ENCODE data around the gene PPP2R5C.

Gene PPP2R5C

DNA sequence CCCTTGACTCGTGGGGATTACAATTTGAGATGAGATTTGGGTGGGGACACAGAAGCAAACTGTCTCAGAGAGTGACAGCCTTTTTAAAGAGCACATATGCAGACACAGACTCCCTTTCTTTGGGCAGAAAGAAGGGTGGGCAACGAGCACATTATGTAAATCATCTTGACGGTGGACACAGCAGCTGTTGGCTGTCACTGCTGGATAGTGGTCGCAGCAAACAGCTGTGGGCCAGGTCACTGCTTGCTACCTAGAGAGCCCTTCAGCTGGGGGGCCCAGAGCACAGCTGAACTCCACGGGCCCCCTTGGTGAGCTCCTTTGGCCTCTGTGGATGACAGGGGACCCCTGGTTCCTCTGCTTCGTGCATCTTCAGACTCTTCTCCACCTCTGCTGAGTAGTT lies 23.1 kb downstream of the PPP2R5C start:
- TF ChIP-seq, protein P1, sequence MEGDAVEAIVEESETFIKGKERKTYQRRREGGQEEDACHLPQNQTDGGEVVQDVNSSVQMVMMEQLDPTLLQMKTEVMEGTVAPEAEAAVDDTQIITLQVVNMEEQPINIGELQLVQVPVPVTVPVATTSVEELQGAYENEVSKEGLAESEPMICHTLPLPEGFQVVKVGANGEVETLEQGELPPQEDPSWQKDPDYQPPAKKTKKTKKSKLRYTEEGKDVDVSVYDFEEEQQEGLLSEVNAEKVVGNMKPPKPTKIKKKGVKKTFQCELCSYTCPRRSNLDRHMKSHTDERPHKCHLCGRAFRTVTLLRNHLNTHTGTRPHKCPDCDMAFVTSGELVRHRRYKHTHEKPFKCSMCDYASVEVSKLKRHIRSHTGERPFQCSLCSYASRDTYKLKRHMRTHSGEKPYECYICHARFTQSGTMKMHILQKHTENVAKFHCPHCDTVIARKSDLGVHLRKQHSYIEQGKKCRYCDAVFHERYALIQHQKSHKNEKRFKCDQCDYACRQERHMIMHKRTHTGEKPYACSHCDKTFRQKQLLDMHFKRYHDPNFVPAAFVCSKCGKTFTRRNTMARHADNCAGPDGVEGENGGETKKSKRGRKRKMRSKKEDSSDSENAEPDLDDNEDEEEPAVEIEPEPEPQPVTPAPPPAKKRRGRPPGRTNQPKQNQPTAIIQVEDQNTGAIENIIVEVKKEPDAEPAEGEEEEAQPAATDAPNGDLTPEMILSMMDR (IDR thresholded peaks at IDR 0.05) = no peak
- intact Hi-C loops (cut with DNase I; ENCODE audit: low total_unique reads) = no loop called here

DNA sequence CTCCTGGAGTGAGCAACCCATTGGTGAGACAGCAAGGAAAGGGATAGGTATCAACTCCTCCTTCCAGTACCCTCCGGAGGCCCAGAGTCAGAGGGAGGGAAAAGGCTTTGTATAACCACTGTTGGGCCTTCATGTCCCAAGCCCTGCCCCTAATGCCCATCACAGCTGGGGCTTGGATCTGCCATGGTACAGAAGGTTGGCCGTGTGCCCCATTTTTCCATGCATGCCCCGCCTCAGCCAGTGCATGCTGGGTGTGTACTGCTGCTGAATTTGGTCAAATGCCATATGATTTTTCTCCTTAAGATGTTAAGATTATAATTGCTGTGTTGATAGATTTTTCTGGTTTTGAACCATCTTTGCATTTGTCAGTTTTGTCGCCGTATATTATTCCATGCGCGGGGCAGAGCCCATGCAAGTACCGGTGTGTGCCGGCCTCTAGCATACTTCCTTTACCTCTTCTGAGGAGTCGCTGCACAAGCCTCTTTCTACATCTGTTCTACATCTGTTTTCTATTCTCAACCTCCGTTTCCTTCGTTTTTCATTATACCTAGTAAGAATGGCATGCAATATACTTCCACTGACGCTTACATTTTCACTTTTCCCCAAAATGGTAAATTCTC lies 26.6 kb downstream of the PPP2R5C start:
- intact Hi-C loops (cut with DNase I; ENCODE audit: low total_unique reads) = no loop called here
- peaks cover 0 to 8% (median 0%) of the 10 kb centered on the region in 3 donors for H3K36me3 ChIP-seq
- H3K4me1 ChIP-seq = peaks cover 0 to 3% (median 0%) of the 10 kb centered on the region in 4 donors
- no peak overlapping the region for H3K4me3 ChIP-seq
- H3K9me3 ChIP-seq = no peaks in the 10 kb centered on the region
- no peak for DNase-seq
- TF ChIP-seq, protein P1 (IDR thresholded peaks at IDR 0.05) = no peak
- H3K27me3 ChIP-seq = no peaks in the 10 kb centered on the region
- no peak overlapping the region for H3K27ac ChIP-seq

More for the DNA sequence above, 23.1 kb downstream of the PPP2R5C start:
- Histone ChIP-seq H3K4me1 (peaks cover 0 to 18% (median 16%) of the 10 kb centered on the region in 4 donors), H3K27ac (no peak overlapping the region), H3K36me3 (peaks cover 0 to 8% (median 0%) of the 10 kb centered on the region in 3 donors), H3K27me3 (peaks cover 0 to 13% of the 10 kb centered on the region in 2 donors), H3K9me3 (no peaks in the 10 kb centered on the region), H3K4me3 (no peak overlapping the region)
- no peak for DNase-seq

- intact Hi-C loops (cut with DNase I; ENCODE audit: low total_unique reads) = no loop called here
- Histone ChIP-seq H3K4me3 (no peak overlapping the region), H3K27me3 (no peaks in the 10 kb centered on the region), H3K27ac (no peak overlapping the region), H3K9me3 (no peaks in the 10 kb centered on the region), H3K36me3 (peaks cover 0 to 8% (median 0%) of the 10 kb centered on the region in 3 donors), H3K4me1 (peaks cover 0 to 3% (median 0%) of the 10 kb centered on the region in 4 donors)
- no peak for DNase-seq
- TF ChIP-seq, protein P1 (IDR thresholded peaks at IDR 0.05) = no peak
These were observed 27.7 kb downstream of the PPP2R5C start for GRCh38 chr14:101789222-101789621.

GRCh38 chr14:101790232-101790631 lies 28.7 kb downstream of the PPP2R5C start:
- H3K27ac ChIP-seq = no peak overlapping the region
- H3K36me3 ChIP-seq = peaks cover 0 to 8% (median 0%) of the 10 kb centered on the region in 3 donors
- no peaks in the 10 kb centered on the region for H3K9me3 ChIP-seq
- H3K27me3 ChIP-seq = no peaks in the 10 kb centered on the region
- no peak for DNase-seq
- no peak overlapping the region for H3K4me3 ChIP-seq
- TF ChIP-seq, protein P1 (IDR thresholded peaks at IDR 0.05) = no peak
- H3K4me1 ChIP-seq = peaks cover 0 to 3% (median 0%) of the 10 kb centered on the region in 4 donors
- intact Hi-C loops (cut with DNase I; ENCODE audit: low total_unique reads) = no loop called here

DNA sequence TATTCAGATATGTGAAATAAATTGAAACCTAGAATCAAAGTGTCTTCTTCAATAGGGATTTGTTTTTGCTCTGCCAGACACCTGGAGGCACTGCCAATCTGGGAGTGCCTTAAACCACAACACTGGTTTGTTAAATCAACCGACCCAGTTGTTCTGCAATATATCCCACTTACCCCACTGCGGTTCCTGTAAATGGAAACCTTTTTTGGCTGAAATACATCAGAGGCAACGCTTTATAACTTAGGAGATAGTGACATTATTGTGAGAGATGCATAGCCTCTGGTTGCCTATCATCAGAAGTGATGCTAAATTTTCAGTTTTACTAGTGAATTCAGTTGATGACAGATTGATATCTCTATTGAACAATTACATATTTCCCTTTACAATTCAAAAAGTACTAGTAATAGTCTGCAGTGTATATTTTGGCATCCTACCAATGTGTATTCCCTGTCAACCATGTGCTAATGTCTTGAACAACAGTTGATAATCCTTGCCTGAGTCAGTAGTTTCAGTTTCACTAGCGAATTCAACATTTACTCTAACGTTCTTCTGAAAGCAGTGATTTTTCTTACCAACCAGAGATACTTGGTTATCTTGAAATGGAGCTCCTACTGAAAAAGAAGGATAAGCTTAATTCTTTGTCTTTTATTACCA lies 30.5 kb downstream of the PPP2R5C start:
- no peak for DNase-seq
- peaks cover 0 to 3% (median 0%) of the 10 kb centered on the region in 4 donors for H3K4me1 ChIP-seq
- no peaks in the 10 kb centered on the region for H3K27me3 ChIP-seq
- intact Hi-C loops (cut with DNase I; ENCODE audit: low total_unique reads) = no loop called here
- peak overlapping the region; percentile 24 to 38 for H3K27ac ChIP-seq
- no peaks in the 10 kb centered on the region for H3K9me3 ChIP-seq
- peaks cover 0 to 3% (median 0%) of the 10 kb centered on the region in 3 donors for H3K36me3 ChIP-seq
- H3K4me3 ChIP-seq = peak overlapping the region; percentile 14 to 27
- TF ChIP-seq, protein P1 (IDR thresholded peaks at IDR 0.05) = no peak
